ENCODE results near the gene TAC3. TPM values are rescaled to one million over a fixed set of nuclear protein-coding genes. Genes with fewer than 3 reads are reported as not detected.
A peak's percentile ranks its signal among the peaks of the same experiment; 100 is the strongest.
"Not testable (repeated sequence)": the region's sequence is repeated elsewhere in the genome, so short reads cannot be mapped to it uniquely, and the experiment has no call there.

Gene TAC3
- total RNA-seq = 10 to 100 TPM in 1 of 8 experiments, 1 to 10 TPM in 2, not detected in 5; 2.4 to 11.2 (median 3.6) TPM

DNA sequence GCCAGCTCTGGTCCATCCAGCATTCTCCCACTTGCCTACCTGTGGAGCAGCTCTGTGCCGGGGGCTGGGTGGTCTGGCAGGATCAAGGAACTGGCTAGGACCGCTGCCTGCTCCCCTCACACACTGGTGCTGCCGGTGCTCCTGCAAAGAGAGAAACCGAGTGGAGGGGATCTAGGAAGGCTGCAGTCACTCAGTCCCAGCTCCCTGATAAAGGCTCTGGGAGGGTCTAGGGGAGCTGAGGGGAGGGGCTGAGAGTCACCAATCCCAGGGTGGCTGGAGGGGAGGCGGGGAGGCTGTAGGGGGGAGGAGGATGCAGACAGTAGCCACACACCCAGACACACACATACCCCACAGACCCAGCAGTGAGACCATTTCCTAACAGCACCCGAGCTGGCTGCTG lies at the start of gene TAC3:
Gene TAC3, minus strand, starts transcription at position 182 of the 400 bp plus-strand sequence. CDS start 732 bp downstream, outside the sequence.
- WGBS, 10 experiments = 0 to 80% (median 60%) methylated on average over 1 of the region's 6 CpGs; no CpG with 5 or more reads in 6 of the 10 experiments
- in situ Hi-C loops (cut with MboI; ENCODE audit: low pct_unique_long_range_greater_than_20kb in 2 of 9, low sequenced_read_pairs in 9 of 9, unreplicated experiment in 9 of 9) = loop anchor here in 1 of 9 experiments (10.0 kb wide), 1 partner anchor 48 kb away; no protein-coding TSS in a partner anchor
- H3K4me3 ChIP-seq = no peak within 1 kb of the TSS
- H3K4me1 ChIP-seq (replicated peaks in 1 of 2) = no peaks in the 10 kb centered on the region
- H3K27ac ChIP-seq = no peak within 1 kb of the TSS
- peak in 3 of 8 experiments; percentile 20 to 35 (median 22) for ATAC-seq (replicated peaks in 6 of 8)

DNA sequence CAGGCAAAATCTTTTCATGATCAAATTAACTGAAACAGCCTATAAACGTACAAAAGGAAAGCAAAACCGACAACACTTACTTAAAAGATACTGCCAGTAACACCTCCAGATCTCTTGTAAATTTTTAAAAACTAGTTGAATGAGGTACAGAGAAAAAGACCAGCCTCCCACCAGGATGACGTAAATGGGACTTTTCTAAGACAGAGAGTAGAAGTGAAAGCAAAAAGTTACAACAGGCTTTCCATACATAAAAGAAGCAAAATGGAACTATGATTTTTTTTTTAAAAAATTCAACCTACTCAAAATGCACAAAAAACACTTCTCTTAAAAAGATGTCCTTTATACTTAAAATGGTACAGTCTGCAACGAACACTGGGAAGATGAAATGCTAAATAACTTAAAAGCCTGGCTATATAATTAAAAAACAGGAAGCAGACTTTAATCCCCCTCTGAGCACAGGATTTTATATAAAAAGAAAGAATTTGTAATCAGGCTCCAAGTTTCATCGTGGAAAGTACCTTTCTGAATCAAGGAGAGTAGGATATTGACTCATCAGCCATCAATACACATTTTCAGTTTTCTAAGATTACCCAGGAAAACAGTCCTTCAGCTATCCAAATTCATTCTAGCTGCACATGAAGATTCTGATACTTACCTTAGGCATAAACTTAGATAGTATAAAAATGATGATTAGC lies 47.8 kb upstream of the TAC3 start:
- Histone ChIP-seq H3K4me1 (replicated peaks in 1 of 2) (no peaks in the 10 kb centered on the region), H3K27ac (no peak overlapping the region), H3K4me3 (no peak overlapping the region)
- in situ Hi-C loops (cut with MboI; ENCODE audit: low pct_unique_long_range_greater_than_20kb in 2 of 9, low sequenced_read_pairs in 9 of 9, unreplicated experiment in 9 of 9) = loop anchor here in 2 of 9 experiments (10.0 kb wide), 2 partner anchors 49 to 59 kb away; partner anchors contain the start of genes TAC3 (in 1 of the 2) and ZBTB39 (in 1 of the 2)
- WGBS, 10 experiments = 54 to 96% (median 89%) methylated on average over 4 to 5 of the region's 5 CpGs
- no peak for ATAC-seq (replicated peaks in 6 of 8)

DNA sequence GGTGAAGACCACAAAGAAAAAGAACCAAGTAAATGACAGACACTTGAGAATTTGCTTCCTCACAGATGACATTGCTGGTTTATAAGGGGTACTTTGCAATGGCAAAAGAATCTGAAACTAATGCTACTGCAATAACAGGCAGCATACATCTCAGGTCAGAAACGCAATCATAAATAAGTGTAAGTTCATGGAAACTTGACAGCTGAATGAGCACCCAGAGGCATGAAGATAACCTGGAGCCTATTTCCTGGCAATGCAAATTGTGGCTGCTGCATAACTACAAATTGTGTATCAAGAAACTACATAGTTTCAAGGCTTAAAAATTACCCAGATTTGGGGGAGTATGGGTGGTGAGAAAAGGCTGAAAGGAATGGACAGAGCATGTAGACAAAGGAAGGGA lies 42.1 kb upstream of the TAC3 start:
- in situ Hi-C loops (cut with MboI; ENCODE audit: low pct_unique_long_range_greater_than_20kb in 2 of 9, low sequenced_read_pairs in 9 of 9, unreplicated experiment in 9 of 9) = no loop called here
- 75 to 100% (median 87%) methylated on average over 1 of the region's 1 CpG; no CpG with 5 or more reads in 4 of the 10 experiments for WGBS, 10 experiments
- H3K4me1 ChIP-seq (replicated peaks in 1 of 2) = peaks cover 4 to 30% of the 10 kb centered on the region in 2 donors
- H3K4me3 ChIP-seq = no peak overlapping the region
- ATAC-seq (replicated peaks in 6 of 8) = peak in 1 of 8 experiments; percentile 31
- H3K27ac ChIP-seq = no peak overlapping the region

DNA sequence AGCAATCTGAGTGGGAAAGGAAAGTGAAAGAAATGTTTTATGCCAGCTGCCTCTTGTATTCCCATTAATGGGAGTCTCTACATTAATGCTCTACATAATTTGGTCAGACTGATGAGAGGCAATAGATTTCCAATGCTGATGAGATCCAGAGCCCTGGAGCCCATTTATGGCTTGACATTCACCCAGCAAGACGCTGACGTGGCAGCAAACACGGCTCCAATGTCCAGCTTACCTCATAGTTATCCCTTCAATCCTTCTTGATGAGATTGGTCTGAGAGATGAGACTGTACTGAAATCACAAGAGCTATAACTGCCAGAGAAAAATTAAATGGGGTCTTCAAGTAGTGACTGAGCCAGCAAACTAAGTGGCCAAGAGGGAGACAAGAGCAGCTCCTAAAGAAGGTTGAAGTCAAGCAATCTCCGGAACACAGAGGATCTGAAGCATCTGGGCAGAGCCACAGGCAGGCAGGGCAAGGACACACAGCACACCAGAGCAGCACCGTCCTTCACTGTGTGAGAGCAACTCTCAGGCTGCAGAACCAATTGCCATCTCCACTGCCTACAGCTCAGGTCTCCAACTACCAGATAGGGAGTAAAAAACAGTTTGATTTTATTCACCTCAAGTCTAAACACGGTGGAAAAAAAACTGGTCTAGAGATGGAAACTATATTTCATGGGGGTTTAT lies 40.9 kb upstream of the TAC3 start:
- WGBS, 10 experiments = 41 to 100% (median 87%) methylated on average over 1 to 6 of the region's 6 CpGs; no CpG with 5 or more reads in 1 of the 10 experiments
- Histone ChIP-seq H3K4me1 (replicated peaks in 1 of 2) (peaks cover 4 to 30% of the 10 kb centered on the region in 2 donors), H3K4me3 (no peak overlapping the region), H3K27ac (peak overlapping the region in 1 of 2 donors; percentile 25)
- in situ Hi-C loops (cut with MboI; ENCODE audit: low pct_unique_long_range_greater_than_20kb in 2 of 9, low sequenced_read_pairs in 9 of 9, unreplicated experiment in 9 of 9) = no loop called here
- peak in 5 of 8 experiments; percentile 19 to 90 (median 73) for ATAC-seq (replicated peaks in 6 of 8)

- peak in 3 of 8 experiments; percentile 49 to 67 (median 50) for ATAC-seq (replicated peaks in 6 of 8)
- in situ Hi-C loops (cut with MboI; ENCODE audit: low pct_unique_long_range_greater_than_20kb in 2 of 9, low sequenced_read_pairs in 9 of 9, unreplicated experiment in 9 of 9) = no loop called here
- Histone ChIP-seq H3K4me1 (replicated peaks in 1 of 2) (peaks cover 4 to 30% of the 10 kb centered on the region in 2 donors), H3K27ac (no peak overlapping the region), H3K4me3 (no peak overlapping the region)
- WGBS, 10 experiments = 0 to 85% (median 64%) methylated on average over 1 to 3 of the region's 3 CpGs; no CpG with 5 or more reads in 2 of the 10 experiments
Observed at GRCh38 chr12:57055824-57056223, 39.5 kb upstream of the TAC3 start.

GRCh38 chr12:57053901-57054300 lies 37.6 kb upstream of the TAC3 start:
- H3K4me3 ChIP-seq; ATAC-seq (replicated peaks in 6 of 8); in situ Hi-C loops (cut with MboI; ENCODE audit: low pct_unique_long_range_greater_than_20kb in 2 of 9, low sequenced_read_pairs in 9 of 9, unreplicated experiment in 9 of 9); H3K27ac ChIP-seq: not testable (repeated sequence)
- WGBS, 10 experiments = 60 to 100% (median 92%) methylated on average over 1 to 4 of the region's 4 CpGs; no CpG with 5 or more reads in 1 of the 10 experiments
- H3K4me1 ChIP-seq (replicated peaks in 1 of 2) = peaks cover 4 to 28% of the 10 kb centered on the region in 2 donors

- H3K4me3 ChIP-seq; H3K27ac ChIP-seq; in situ Hi-C loops (cut with MboI; ENCODE audit: low pct_unique_long_range_greater_than_20kb in 2 of 9, low sequenced_read_pairs in 9 of 9, unreplicated experiment in 9 of 9); ATAC-seq (replicated peaks in 6 of 8): not testable (repeated sequence)
- peaks cover 4 to 21% of the 10 kb centered on the region in 2 donors for H3K4me1 ChIP-seq (replicated peaks in 1 of 2)
- 96 to 100% (median 100%) methylated on average over 1 to 3 of the region's 4 CpGs; no CpG with 5 or more reads in 7 of the 10 experiments for WGBS, 10 experiments
Observed at GRCh38 chr12:57053146-57053545, 36.8 kb upstream of the TAC3 start.

GRCh38 chr12:57051011-57051410 lies 34.7 kb upstream of the TAC3 start:
- Histone ChIP-seq H3K4me1 (replicated peaks in 1 of 2) (peaks cover 0 to 3% of the 10 kb centered on the region in 2 donors), H3K4me3 (no peak overlapping the region), H3K27ac (no peak overlapping the region)
- ATAC-seq (replicated peaks in 6 of 8) = no peak
- in situ Hi-C loops (cut with MboI; ENCODE audit: low pct_unique_long_range_greater_than_20kb in 2 of 9, low sequenced_read_pairs in 9 of 9, unreplicated experiment in 9 of 9) = no loop called here
- 83 to 100% (median 100%) methylated on average over 1 of the region's 1 CpG; no CpG with 5 or more reads in 3 of the 10 experiments for WGBS, 10 experiments

GRCh38 chr12:57049890-57050289 lies 33.6 kb upstream of the TAC3 start, which contains the start of gene MYO1A:
MYO1A (minus strand) TSS chr12:57050129; CDS start chr12:57048323, 1,806 bp downstream.
- Histone ChIP-seq H3K27ac (no peak within 1 kb of the TSS), H3K4me3 (no peak within 1 kb of the TSS), H3K4me1 (replicated peaks in 1 of 2) (no peaks in the 10 kb centered on the region)
- in situ Hi-C loops (cut with MboI; ENCODE audit: low pct_unique_long_range_greater_than_20kb in 2 of 9, low sequenced_read_pairs in 9 of 9, unreplicated experiment in 9 of 9) = loop anchor here in 1 of 9 experiments (25.0 kb wide), 1 partner anchor 538 kb away; the partner anchor contains the start of gene RBMS2
- 7 to 56% (median 20%) methylated on average over 1 to 2 of the region's 2 CpGs; no CpG with 5 or more reads in 5 of the 10 experiments for WGBS, 10 experiments
- peak in 2 of 8 experiments; percentile 42 to 51 for ATAC-seq (replicated peaks in 6 of 8)

GRCh38 chr12:57049119-57049446 lies 32.8 kb upstream of the TAC3 start:
- Histone ChIP-seq H3K27ac (no peak overlapping the region), H3K4me3 (no peak overlapping the region), H3K4me1 (replicated peaks in 1 of 2) (no peaks in the 10 kb centered on the region)
- 0 to 100% (median 83%) methylated on average over 1 to 4 of the region's 4 CpGs; no CpG with 5 or more reads in 3 of the 10 experiments for WGBS, 10 experiments
- no peak for ATAC-seq (replicated peaks in 6 of 8)
- in situ Hi-C loops (cut with MboI; ENCODE audit: low pct_unique_long_range_greater_than_20kb in 2 of 9, low sequenced_read_pairs in 9 of 9, unreplicated experiment in 9 of 9) = loop anchor here in 1 of 9 experiments (25.0 kb wide), 1 partner anchor 537 kb away; the partner anchor contains the start of gene RBMS2

DNA sequence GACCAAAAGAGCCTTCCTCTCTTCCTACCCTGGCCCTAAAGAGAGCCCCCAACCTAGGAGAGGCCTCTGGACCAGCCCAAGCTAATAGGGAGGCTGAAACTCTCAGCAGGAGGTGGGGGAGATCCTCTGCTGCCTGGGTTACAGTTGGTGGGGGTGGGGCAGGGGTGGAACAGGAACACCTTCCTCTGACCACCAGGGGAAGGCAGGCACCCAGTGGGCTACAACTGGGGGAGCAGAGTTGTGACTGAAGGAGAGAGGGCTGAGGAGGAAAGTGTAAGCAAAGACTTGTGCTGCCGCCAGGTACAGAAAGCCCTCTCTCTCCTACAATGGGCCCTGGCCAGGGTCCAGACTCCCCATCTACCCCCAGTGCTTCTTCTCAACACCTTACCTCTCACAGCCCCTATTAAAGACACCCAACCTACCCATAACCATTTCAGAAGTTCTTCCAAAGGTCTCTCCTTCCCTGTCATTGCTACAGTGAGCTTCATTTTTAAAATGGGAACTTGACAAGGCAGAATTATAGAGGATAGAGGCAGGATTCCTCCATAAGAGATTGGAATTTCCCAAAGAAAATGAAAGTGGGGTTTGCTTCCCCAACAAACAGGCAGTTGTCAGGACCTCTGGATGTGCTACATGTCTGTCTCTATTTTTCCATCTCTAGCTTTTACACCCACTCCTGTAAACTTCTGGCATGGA lies 32.2 kb upstream of the TAC3 start:
- Histone ChIP-seq H3K4me3 (no peak overlapping the region), H3K27ac (no peak overlapping the region), H3K4me1 (replicated peaks in 1 of 2) (no peaks in the 10 kb centered on the region)
- ATAC-seq (replicated peaks in 6 of 8) = no peak
- no CpG with 5 or more reads among the region's 1 CpG for WGBS, 10 experiments
- in situ Hi-C loops (cut with MboI; ENCODE audit: low pct_unique_long_range_greater_than_20kb in 2 of 9, low sequenced_read_pairs in 9 of 9, unreplicated experiment in 9 of 9) = loop anchor here in 1 of 9 experiments (25.0 kb wide), 1 partner anchor 536 kb away; the partner anchor contains the start of gene RBMS2

- ATAC-seq (replicated peaks in 6 of 8) = no peak
- WGBS, 10 experiments = 79 to 100% (median 80%) methylated on average over 1 of the region's 1 CpG; no CpG with 5 or more reads in 6 of the 10 experiments
- in situ Hi-C loops (cut with MboI; ENCODE audit: low pct_unique_long_range_greater_than_20kb in 2 of 9, low sequenced_read_pairs in 9 of 9, unreplicated experiment in 9 of 9) = loop anchor here in 1 of 9 experiments (25.0 kb wide), 1 partner anchor 536 kb away; the partner anchor contains the start of gene RBMS2
- no peaks in the 10 kb centered on the region for H3K4me1 ChIP-seq (replicated peaks in 1 of 2)
- H3K4me3 ChIP-seq = no peak overlapping the region
- no peak overlapping the region for H3K27ac ChIP-seq
Observed at GRCh38 chr12:57047981-57048380, 31.7 kb upstream of the TAC3 start.
